Activated T-helper 1 cell treated with anti-CD3 and anti-CD28 coated beads, Interleukin-12 subunit alpha, Interleukin-12 subunit beta, Interleukin-2, Interleukin-4 antibody, amounts not matched to agents 30 ng/mL and 10 ng/mL and 1 ng/mL, durations not matched to agents 14 hours and 24 hours and 36 hours (primary cell): ENCODE measurements around the gene DGKG. TPM values are rescaled to one million over a fixed set of nuclear protein-coding genes. Genes with fewer than 3 reads are reported as not detected.
A peak's percentile ranks its signal among the peaks of the same experiment; 100 is the strongest.

Experiments used
- DNase-seq: peaks from one replicate; pipeline ENCODE4 v3.0.0; 2021; ENCODE audit warnings: low spot score
- H3K27ac Mint-ChIP-seq: one replicate; pipeline ENCODE4 v1.8.0; 2021; ENCODE audit warnings: mild to moderate bottlenecking, mixed read lengths
- H3K27me3 Mint-ChIP-seq: one replicate; pipeline ENCODE4 v1.8.0; 2022; ENCODE audit warnings: mild to moderate bottlenecking, moderate library complexity, mixed read lengths; ENCODE audit not compliant: insufficient read depth
- H3K36me3 Mint-ChIP-seq: one replicate; pipeline ENCODE4 v1.8.0; 2021; ENCODE audit warnings: low read depth, mixed read lengths
- H3K4me1 Mint-ChIP-seq: one replicate; pipeline ENCODE4 v1.8.0; 2021; ENCODE audit warnings: low read depth, mixed read lengths
- H3K4me3 Mint-ChIP-seq: one replicate; pipeline ENCODE4 v1.8.0; 2021; ENCODE audit warnings: mild to moderate bottlenecking, moderate library complexity, mixed read lengths
- H3K9me3 Mint-ChIP-seq: one replicate; pipeline ENCODE4 v1.8.0; 2021; ENCODE audit warnings: mixed read lengths
- intact Hi-C: fragments of 100-400 bp; cut with micrococcal nuclease; formaldehyde crosslinking; loops from one replicate; pipeline ENCODE4 v1.15.1; 2024
- total RNA-seq: library from RNA; stranded (reverse); gene quantifications from 2 replicates; pipeline ENCODE4 v1.2.3, GENCODE V29; 2022

Gene DGKG
- total RNA-seq, 1 donor from 2014 or later: 0.26 TPM

DNA sequence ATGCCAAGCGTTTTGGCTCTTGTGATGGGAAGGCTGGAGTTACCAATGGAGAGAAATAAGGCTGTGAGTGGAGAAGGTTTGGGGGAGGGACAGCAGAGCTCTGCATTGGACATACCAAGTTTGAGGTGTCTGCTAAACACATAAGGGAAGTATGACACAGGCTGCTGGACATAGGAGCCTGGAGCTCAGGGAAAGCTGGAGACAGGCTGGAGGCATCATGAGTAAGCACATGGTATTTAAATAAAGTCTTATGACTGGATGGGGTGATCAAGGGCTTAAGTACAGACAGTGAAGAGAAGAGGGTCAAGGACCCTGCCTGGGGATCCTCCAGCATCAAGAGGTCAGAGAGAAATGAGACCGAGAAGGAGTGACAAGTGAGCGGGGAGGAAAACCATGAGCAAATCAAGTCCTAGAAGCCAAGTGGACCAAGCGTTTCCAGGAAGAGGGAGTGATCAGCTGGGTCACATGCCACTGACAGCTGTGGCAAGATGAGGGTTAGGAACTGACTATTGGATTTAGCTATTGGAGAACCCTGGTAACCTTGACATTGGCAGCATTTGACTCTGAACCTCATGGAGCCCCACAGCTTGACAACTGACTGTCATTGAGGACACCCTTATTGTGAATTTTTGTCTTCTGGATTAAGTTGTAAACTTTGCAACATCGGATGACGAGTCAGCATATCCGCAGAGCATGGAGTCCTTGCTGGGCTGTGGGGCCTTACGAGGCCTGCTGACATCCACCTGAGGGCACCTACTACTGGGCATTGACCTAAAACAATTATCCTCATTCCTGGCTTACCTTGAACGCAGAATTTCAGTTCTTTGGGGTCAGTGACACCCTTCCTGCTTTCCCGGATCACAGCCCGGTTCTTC, 174.4 kb downstream of the DGKG start:
- intact Hi-C loops: no loop called here
- DNase-seq: no peak
- H3K9me3 Mint-ChIP-seq: no peaks in the 10 kb centered on the region
- H3K4me1 Mint-ChIP-seq: peaks cover 27% of the 10 kb centered on the region
- H3K4me3 Mint-ChIP-seq: no peak overlapping the region
- H3K27me3 Mint-ChIP-seq: peaks cover 30% of the 10 kb centered on the region
- no peak overlapping the region for H3K27ac Mint-ChIP-seq
- no peaks in the 10 kb centered on the region for H3K36me3 Mint-ChIP-seq

DNA sequence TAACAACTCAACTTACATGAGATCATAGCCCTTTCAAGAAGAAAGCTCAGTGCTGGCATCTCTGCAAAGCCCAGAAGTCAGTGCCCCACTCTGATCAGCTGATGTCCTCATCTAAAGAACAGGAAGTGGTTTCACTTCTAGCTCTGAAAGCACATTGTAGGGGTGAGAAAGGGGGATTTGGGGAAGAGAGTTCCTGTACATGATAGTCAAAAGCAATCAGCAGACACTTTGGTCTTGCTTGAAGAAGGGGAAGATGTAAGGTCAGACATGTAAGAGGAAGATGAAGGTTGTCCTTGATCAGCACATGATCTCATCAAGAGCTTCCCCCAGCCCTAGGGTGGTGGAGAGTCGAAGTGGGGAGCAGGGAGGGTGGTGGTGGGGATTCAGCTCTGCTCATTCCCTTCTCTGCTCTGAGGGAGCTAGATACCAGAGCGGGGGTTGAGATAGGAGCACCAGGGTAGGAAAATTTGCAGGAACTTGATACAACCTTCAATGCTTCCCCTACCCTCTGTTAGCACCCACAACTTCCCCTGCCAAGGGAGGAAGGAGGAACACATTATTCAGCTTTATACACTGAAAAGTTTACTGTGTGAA, 176.7 kb downstream of the DGKG start:
- Mint-ChIP-seq H3K4me1 (peaks cover 46% of the 10 kb centered on the region), H3K36me3 (no peaks in the 10 kb centered on the region), H3K4me3 (peak overlapping the region; percentile 11), H3K27me3 (peaks cover 13% of the 10 kb centered on the region), H3K27ac (peak overlapping the region; percentile 26), H3K9me3 (no peaks in the 10 kb centered on the region)
- intact Hi-C loops: no loop called here
- DNase-seq: peak; percentile 17

DNA sequence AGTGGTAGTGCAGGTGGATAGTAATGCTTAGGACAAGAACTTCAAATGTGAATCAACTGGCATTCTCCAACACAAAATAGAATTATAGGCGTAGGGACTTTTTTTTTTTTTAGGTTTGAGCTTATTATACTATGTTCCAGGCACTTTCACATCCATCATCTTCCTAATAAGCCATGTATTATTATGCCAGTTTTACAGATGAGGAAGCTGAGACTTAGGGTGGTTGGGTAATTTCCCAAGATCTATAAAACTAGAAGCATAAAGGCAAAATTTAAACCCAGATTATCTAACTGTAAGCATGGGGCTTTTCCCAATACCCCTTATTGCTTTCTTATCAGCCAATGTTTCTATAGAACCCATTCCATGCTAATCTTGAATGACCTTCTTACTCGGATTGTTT, 178.0 kb downstream of the DGKG start:
- no peak overlapping the region for H3K27ac Mint-ChIP-seq
- H3K9me3 Mint-ChIP-seq: no peaks in the 10 kb centered on the region
- H3K27me3 Mint-ChIP-seq: peaks cover 10% of the 10 kb centered on the region
- intact Hi-C loops: no loop called here
- no peak for DNase-seq
- H3K4me3 Mint-ChIP-seq: no peak overlapping the region
- no peaks in the 10 kb centered on the region for H3K36me3 Mint-ChIP-seq
- peaks cover 55% of the 10 kb centered on the region for H3K4me1 Mint-ChIP-seq

DNA sequence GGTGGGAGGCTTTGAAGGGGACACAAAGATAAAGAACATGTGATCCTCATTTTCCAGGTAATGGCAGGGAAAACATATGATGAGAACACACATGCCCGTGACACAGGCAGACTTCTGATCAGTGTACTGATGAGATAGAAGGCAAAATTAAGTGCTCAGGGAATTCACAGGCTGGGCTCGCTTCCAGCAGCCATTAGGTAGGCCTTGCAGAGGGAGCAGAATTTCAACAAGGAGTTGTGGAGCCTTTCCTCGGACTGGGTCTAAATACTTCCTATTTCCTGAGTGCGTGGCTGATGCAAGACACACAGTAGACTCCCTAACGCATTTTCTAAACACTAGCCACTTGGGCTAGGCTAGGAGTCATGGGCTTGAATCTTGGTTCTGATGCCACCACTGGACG, 179.2 kb downstream of the DGKG start:
- H3K9me3 Mint-ChIP-seq: no peaks in the 10 kb centered on the region
- peaks cover 8% of the 10 kb centered on the region for H3K27me3 Mint-ChIP-seq
- H3K36me3 Mint-ChIP-seq: no peaks in the 10 kb centered on the region

DNA sequence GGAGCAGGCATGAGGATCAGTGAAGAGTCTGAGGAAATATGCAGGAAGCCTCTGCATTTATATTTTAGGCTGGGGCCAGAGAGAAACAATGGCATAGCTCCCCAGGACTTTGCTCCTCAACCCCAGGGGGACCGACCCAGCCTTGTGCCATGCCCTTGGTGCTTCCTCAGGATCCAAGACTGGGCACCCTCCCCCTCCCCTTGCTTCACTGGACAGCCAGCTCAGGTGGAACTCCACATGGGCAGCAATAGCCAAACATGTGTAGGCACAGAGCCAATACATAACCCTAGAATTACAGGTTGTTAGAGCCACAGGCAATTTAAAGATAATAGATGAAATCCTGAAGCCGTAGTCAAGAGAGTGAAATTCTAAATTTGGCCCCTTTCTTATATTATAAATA, 180.1 kb downstream of the DGKG start:
- H3K27me3 Mint-ChIP-seq: peaks cover 8% of the 10 kb centered on the region
- intact Hi-C loops: loop anchor here (2.0 kb wide), 2 partner anchors 31 to 73 kb away; partner anchors contain the start of gene ETV5
- no peak overlapping the region for H3K27ac Mint-ChIP-seq
- H3K4me1 Mint-ChIP-seq: peaks cover 48% of the 10 kb centered on the region
- H3K9me3 Mint-ChIP-seq: no peaks in the 10 kb centered on the region
- DNase-seq: no peak
- H3K36me3 Mint-ChIP-seq: no peaks in the 10 kb centered on the region
- no peak overlapping the region for H3K4me3 Mint-ChIP-seq

More for the DNA sequence above, 179.2 kb downstream of the DGKG start:
- H3K4me3 Mint-ChIP-seq: no peak overlapping the region
- H3K27ac Mint-ChIP-seq: no peak overlapping the region
- DNase-seq: no peak
- intact Hi-C loops: no loop called here
- H3K4me1 Mint-ChIP-seq: peaks cover 55% of the 10 kb centered on the region

DNA sequence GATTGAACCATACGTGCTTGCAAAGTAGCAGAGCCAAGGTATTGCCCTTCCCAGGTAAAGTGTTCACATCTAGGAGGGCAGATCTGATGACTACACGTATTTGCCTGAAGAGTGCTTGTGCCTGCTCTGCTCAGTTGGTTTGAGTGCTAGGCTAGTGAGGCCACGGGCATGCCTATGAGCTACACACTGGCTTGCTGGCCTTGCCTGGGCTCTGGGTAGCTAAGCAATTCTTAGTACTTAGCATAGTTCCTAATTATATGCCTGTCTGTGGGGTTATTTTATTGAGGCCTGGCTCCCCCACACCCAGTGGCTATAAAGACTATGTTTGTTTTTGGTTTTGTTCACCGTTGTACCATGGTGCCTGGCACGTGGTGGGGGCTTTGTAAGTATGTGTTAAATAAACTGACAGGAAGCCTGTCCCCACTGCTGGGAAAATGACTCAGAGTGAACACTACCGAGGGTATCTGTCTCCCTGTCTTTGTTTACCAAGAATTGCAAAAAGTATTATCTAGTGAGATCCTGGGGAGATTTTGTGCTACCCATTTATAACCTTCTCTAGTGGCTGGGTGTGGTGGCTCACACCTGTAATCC, 181.0 kb downstream of the DGKG start:
- no peak overlapping the region for H3K27ac Mint-ChIP-seq
- H3K36me3 Mint-ChIP-seq: no peaks in the 10 kb centered on the region
- peaks cover 13% of the 10 kb centered on the region for H3K27me3 Mint-ChIP-seq
- H3K4me1 Mint-ChIP-seq: peaks cover 41% of the 10 kb centered on the region
- DNase-seq: peak; percentile 4
- intact Hi-C loops: loop anchor here (2.0 kb wide), 2 partner anchors 30 to 72 kb away; partner anchors contain the start of gene ETV5
- no peaks in the 10 kb centered on the region for H3K9me3 Mint-ChIP-seq
- no peak overlapping the region for H3K4me3 Mint-ChIP-seq

DNA sequence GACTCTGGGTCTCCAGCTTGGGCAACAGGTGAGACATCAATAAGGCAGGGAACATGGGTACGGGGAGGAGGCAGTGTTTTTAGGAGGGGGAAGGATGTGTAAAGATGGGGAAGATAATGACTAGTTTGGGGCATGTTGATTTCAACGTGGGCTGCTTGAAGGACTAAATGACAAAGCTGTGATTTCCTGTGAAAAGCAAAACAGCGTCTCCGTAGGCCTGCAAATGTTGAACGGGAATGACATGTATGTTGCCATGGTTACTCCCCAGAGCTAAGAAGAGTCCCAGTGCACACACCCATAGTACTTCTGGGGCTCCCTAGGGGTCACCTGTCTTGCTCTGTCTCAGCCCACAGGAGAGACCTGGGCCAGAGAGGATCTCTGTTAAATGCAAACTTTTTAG, 181.9 kb downstream of the DGKG start:
- no peak overlapping the region for H3K4me3 Mint-ChIP-seq
- H3K9me3 Mint-ChIP-seq: no peaks in the 10 kb centered on the region
- H3K27me3 Mint-ChIP-seq: peaks cover 11% of the 10 kb centered on the region
- peaks cover 36% of the 10 kb centered on the region for H3K4me1 Mint-ChIP-seq
- DNase-seq: no peak
- H3K36me3 Mint-ChIP-seq: no peaks in the 10 kb centered on the region
- intact Hi-C loops: loop anchor here (2.0 kb wide), 2 partner anchors 29 to 71 kb away; partner anchors contain the start of gene ETV5
- no peak overlapping the region for H3K27ac Mint-ChIP-seq

DNA sequence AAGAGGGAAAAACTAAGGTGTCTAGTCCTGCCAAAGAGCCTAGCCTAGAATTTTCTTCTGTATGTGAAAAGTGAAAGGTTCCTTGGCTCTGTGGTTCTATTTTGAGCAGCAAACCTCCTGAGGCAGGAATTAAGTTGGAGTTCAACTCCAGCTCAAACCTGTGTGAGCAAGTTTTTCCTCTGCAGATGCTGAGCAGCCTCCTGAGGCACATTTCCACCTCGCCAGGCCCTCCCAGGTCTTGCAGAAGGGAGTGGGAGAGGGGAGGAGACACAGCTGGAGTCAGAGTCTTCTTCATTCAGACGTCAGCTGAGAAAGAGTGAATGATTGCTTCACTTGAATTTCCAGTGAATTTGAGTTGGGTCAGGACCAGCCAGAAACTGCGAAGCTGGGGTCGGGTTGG, 183.6 kb downstream of the DGKG start:
- Mint-ChIP-seq H3K9me3 (no peaks in the 10 kb centered on the region), H3K4me3 (no peak overlapping the region), H3K27me3 (peaks cover 9% of the 10 kb centered on the region), H3K4me1 (peaks cover 28% of the 10 kb centered on the region), H3K36me3 (no peaks in the 10 kb centered on the region), H3K27ac (no peak overlapping the region)
- intact Hi-C loops: no loop called here
- no peak for DNase-seq

DNA sequence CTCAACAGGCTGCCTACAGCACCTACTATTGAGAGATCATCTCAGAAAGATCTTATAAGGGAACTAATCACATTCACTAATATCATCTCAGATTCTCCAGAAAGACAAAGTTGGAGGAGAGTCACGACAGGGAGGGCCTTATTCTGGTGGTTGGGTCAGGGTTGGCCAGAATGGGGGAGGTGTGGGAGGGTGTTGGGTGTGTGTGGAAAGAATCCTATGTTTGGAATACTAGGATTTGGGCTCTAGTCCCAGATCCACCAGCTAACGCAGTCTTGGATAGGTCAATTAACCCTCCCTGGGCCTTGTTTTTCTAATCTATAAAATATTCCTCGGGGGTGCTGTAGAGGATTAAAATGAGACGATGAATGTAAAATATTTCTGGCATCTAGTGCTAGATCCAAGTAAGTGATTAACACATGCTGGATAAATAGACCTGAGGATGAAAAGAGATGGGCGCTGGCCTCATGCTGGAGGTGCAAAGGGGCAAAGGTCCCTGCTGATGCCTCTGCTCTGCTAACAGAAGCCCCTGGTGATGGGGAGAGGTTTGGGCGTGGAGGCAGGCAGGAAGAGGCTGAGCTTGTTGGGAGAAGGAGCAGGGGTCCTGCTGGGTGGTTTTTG, 185.6 kb downstream of the DGKG start:
- no peak for DNase-seq
- Mint-ChIP-seq H3K4me1 (peaks cover 20% of the 10 kb centered on the region), H3K4me3 (no peak overlapping the region), H3K27ac (no peak overlapping the region), H3K9me3 (no peaks in the 10 kb centered on the region), H3K36me3 (no peaks in the 10 kb centered on the region), H3K27me3 (peaks cover 11% of the 10 kb centered on the region)
- intact Hi-C loops: no loop called here

DNA sequence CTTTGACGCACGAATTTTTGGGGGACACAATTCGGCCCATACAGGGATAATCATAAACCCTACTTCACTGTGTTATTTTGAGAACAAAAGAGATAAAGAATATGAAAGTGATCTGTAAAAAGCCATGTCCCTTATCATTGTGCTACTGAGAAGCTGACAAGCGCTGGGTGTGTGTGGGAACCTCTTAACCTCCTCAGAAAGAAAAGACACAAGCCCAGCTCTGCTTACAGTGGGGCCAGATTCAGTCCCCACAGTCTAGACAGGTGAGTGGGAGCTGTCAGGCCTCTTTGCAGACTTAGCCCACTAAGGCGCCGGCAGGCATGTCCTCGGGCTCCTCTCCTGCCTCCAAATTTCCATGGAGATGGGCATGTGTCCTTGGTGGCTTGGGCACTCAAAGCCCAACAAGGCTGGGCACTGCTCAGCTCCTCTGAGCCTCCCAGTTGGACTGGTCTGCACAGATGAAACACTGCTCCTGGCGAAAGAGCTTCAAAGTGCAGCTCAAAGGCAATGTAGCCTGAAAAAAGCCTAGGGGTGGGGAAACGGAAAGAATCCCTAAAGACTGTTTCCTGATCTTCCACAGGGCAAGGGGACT, 188.7 kb downstream of the DGKG start:
- Mint-ChIP-seq H3K4me3 (no peak overlapping the region), H3K4me1 (no peaks in the 10 kb centered on the region), H3K36me3 (no peaks in the 10 kb centered on the region), H3K27me3 (peaks cover 15% of the 10 kb centered on the region), H3K27ac (no peak overlapping the region), H3K9me3 (no peaks in the 10 kb centered on the region)
- no peak for DNase-seq
- intact Hi-C loops: no loop called here

DNA sequence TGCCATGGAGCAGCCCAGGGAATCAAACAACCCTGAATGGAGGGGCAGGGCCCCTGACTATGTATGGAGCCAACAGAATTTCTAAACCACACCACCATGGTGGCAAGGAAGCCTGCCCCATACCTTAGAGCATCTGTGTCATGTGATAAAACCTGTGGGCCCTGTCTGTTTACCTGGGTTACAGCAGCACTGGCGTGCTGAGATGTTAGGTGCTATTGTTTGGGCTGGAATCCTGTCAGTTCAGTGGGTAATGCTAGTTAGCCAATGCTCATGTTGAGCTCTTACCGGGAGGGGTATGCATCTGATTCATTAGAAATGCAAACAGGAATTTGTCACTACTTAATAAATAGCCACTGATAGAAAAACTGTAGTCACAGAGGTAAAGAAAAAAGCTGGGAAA, 189.7 kb downstream of the DGKG start:
- no peaks in the 10 kb centered on the region for H3K9me3 Mint-ChIP-seq
- intact Hi-C loops: no loop called here
- H3K27ac Mint-ChIP-seq: no peak overlapping the region
- peaks cover 21% of the 10 kb centered on the region for H3K27me3 Mint-ChIP-seq
- DNase-seq: no peak
- H3K4me3 Mint-ChIP-seq: no peak overlapping the region
- H3K4me1 Mint-ChIP-seq: no peaks in the 10 kb centered on the region
- no peaks in the 10 kb centered on the region for H3K36me3 Mint-ChIP-seq

DNA sequence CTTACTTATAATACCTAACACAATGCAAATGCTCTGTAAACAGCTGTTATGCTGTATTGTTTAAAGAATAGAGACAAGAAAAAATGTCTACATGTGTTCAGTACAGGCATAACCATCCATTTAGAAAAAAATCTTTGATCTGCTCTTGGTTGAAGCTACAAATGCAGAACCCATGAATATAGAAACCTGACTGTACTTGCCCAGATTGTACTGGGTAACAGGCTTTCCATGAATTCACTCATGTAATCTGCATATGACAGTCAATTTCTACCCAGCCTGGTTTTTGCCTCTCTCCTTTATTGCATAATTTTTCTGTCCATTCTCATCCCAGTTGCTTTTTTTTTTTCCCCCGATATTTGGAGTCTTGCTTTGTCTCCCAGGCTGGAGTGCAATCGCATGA, 190.5 kb downstream of the DGKG start:
- no peak overlapping the region for H3K4me3 Mint-ChIP-seq
- H3K9me3 Mint-ChIP-seq: no peaks in the 10 kb centered on the region
- no peaks in the 10 kb centered on the region for H3K4me1 Mint-ChIP-seq
- no peak for DNase-seq
- no peak overlapping the region for H3K27ac Mint-ChIP-seq
- H3K36me3 Mint-ChIP-seq: no peaks in the 10 kb centered on the region
- intact Hi-C loops: no loop called here
- H3K27me3 Mint-ChIP-seq: peaks cover 19% of the 10 kb centered on the region
